PC-3 (cell line): ENCODE measurements around the gene YWHAQ. TPM values are rescaled to one million over a fixed set of nuclear protein-coding genes. Genes with fewer than 3 reads are reported as not detected.
A peak's percentile ranks its signal among the peaks of the same experiment; 100 is the strongest.
"Not testable (repeated sequence)": the region's sequence is repeated elsewhere in the genome, so short reads cannot be mapped to it uniquely, and the experiment has no call there.

Experiments
- ATAC-seq: fragments of 200-7000 bp; cut with Tn5 transposase; 2 replicates; pipeline ENCODE4 v1.9.1; 2020; ENCODE audit warnings: mild to moderate bottlenecking, moderate library complexity
- BruUV-seq: library from RNA; stranded (reverse); fragments of 400-500 nt; replicated peaks from 2 replicates; lab custom pipeline; 2021; lab: Mats Ljungman, UMichigan
- CTCF ChIA-PET: fragments of 300-600 bp; sonication (Branson Sonifier 250); formaldehyde crosslinking; loops from one replicate; lab custom pipeline; 2022; ENCODE audit warnings: antibody characterized with exemption; lab: Charles Lee
- POLR2A ChIA-PET: fragments of 300-600 bp; sonication (Branson Sonifier 250); formaldehyde crosslinking; loops from one replicate; lab custom pipeline; 2022; ENCODE audit warnings: antibody characterized with exemption; ENCODE audit not compliant: unreplicated experiment; lab: Charles Lee
- DNase-seq: peaks from one replicate; pipeline ENCODE4 v3.0.0-alpha.2; 2015
- H2AFZ ChIP-seq: fragments of 300-600 bp; sonication (generic); 2 replicates; pipeline ENCODE4 v1.6.0; 2016; ENCODE audit warnings: antibody characterized with exemption, low read length
- H3F3A ChIP-seq: fragments of 300-600 bp; sonication (generic); one replicate; pipeline ENCODE4 v1.6.0; 2017; ENCODE audit warnings: antibody characterized with exemption, low read length, control low read depth, mild to moderate bottlenecking; ENCODE audit not compliant: unreplicated experiment
- H3K27ac ChIP-seq: fragments of 300-600 bp; sonication (generic); 2 replicates; pipeline ENCODE4 v1.5.1; 2016; ENCODE audit warnings: mild to moderate bottlenecking, low read length
- H3K27me3 ChIP-seq: fragments of 300-600 bp; sonication (generic); 2 replicates; pipeline ENCODE4 v1.6.1; 2016; ENCODE audit warnings: low read length, mixed read lengths
- H3K36me3 ChIP-seq: fragments of 300-600 bp; sonication (generic); 2 replicates; pipeline ENCODE4 v1.6.1; 2016; ENCODE audit warnings: low read depth, mixed run types, low read length, mixed read lengths
- H3K4me1 ChIP-seq: fragments of 300-600 bp; sonication (generic); 2 replicates; pipeline ENCODE4 v1.5.1; 2016; ENCODE audit warnings: low read length; ENCODE audit not compliant: insufficient read depth
- H3K4me2 ChIP-seq: fragments of 300-600 bp; sonication (generic); 2 replicates; pipeline ENCODE4 v1.6.0; 2016; ENCODE audit warnings: low read length
- H3K4me3 ChIP-seq: fragments of 300-600 bp; sonication (generic); 2 replicates; pipeline ENCODE4 v1.5.1; 2016; ENCODE audit warnings: mild to moderate bottlenecking, low read length, mixed read lengths
- H3K79me2 ChIP-seq: fragments of 300-600 bp; sonication (generic); 2 replicates; pipeline ENCODE4 v1.6.1; 2017; ENCODE audit warnings: low read length, mixed read lengths
- H3K9ac ChIP-seq: fragments of 300-600 bp; sonication (generic); 2 replicates; pipeline ENCODE4 v1.6.0; 2016; ENCODE audit warnings: mild to moderate bottlenecking, low read length
- H3K9me2 ChIP-seq: fragments of 300-600 bp; sonication (generic); replicated peaks from 2 replicates; pipeline ENCODE4 v1.6.1; 2016; ENCODE audit warnings: mixed run types, low read length, mixed read lengths
- H3K9me3 ChIP-seq: fragments of 300-600 bp; sonication (generic); 2 replicates; pipeline ENCODE4 v1.6.1; 2016; ENCODE audit warnings: low read length, mixed read lengths
- H4K20me1 ChIP-seq: fragments of 300-600 bp; sonication (generic); 2 replicates; pipeline ENCODE4 v1.6.1; 2016; ENCODE audit warnings: low read length, mixed read lengths
- EZH2 ChIP-seq: fragments of 300-600 bp; sonication (generic); IDR thresholded peaks from one replicate; pipeline ENCODE4 v1.6.1; 2017; ENCODE audit warnings: antibody characterized with exemption, mild to moderate bottlenecking, low read length; ENCODE audit not compliant: unreplicated experiment
- EZH2phosphoT487 ChIP-seq: fragments of 300-600 bp; sonication (generic); IDR thresholded peaks from 2 replicates; pipeline ENCODE4 v1.6.1; 2018; ENCODE audit warnings: mild to moderate bottlenecking, antibody characterized with exemption, low read length, borderline replicate concordance
- intact Hi-C: fragments of 100-400 bp; cut with micrococcal nuclease; formaldehyde crosslinking; loops from 2 replicates; pipeline ENCODE4 v1.9.0; 2023
- total RNA-seq: library from RNA; depleted of rRNA; stranded (reverse); fragments of >200 nt; gene quantifications from 2 replicates; pipeline ENCODE4 v1.2.3, GENCODE V29; 2014
- TF ChIP-seq, protein P1 (sequence below): fragments of 300-600 bp; sonication (generic); conservative IDR thresholded peaks from 2 replicates; pipeline ENCODE4 v1.5.1; 2017; ENCODE audit warnings: antibody characterized with exemption, low read depth, mild to moderate bottlenecking, low read length

The YWHAQ gene
- total RNA-seq, 1 experiment from 2014 or later = 377 TPM

GRCh38 chr2:9613291-9613690, 17.5 kb downstream of the YWHAQ start:
- Histone ChIP-seq H3K9me3 (no peaks in the 10 kb centered on the region), H3K79me2 (peaks cover 100% of the 10 kb centered on the region), H3K36me3 (peaks cover 27% of the 10 kb centered on the region), H3K27me3 (no peaks in the 10 kb centered on the region), H3K4me3 (no peak overlapping the region), H3F3A (peaks cover 4% of the 10 kb centered on the region), H3K4me1 (peaks cover 23% of the 10 kb centered on the region), H3K4me2 (no peak overlapping the region), H4K20me1 (peaks cover 92% of the 10 kb centered on the region), H2AFZ (no peak overlapping the region), H3K9me2 (no peaks in the 10 kb centered on the region), H3K9ac (no peak overlapping the region), H3K27ac (no peak overlapping the region)
- no peak; the same call in 1 of the 2 replicates for ATAC-seq
- intact Hi-C loops = no loop called here
- TF ChIP-seq, protein P1, sequence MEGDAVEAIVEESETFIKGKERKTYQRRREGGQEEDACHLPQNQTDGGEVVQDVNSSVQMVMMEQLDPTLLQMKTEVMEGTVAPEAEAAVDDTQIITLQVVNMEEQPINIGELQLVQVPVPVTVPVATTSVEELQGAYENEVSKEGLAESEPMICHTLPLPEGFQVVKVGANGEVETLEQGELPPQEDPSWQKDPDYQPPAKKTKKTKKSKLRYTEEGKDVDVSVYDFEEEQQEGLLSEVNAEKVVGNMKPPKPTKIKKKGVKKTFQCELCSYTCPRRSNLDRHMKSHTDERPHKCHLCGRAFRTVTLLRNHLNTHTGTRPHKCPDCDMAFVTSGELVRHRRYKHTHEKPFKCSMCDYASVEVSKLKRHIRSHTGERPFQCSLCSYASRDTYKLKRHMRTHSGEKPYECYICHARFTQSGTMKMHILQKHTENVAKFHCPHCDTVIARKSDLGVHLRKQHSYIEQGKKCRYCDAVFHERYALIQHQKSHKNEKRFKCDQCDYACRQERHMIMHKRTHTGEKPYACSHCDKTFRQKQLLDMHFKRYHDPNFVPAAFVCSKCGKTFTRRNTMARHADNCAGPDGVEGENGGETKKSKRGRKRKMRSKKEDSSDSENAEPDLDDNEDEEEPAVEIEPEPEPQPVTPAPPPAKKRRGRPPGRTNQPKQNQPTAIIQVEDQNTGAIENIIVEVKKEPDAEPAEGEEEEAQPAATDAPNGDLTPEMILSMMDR = no peak
- TF ChIP-seq EZH2phosphoT487 = no peak
- no peak for TF ChIP-seq EZH2
- POLR2A ChIA-PET = interaction anchor here (0.6 kb wide), 1 partner anchor 169 kb away, joined by 4 read pairs; no protein-coding TSS in a partner anchor
- CTCF ChIA-PET = no interaction called here
- no TSS peak for BruUV-seq
- DNase-seq = peak; percentile 43

DNA sequence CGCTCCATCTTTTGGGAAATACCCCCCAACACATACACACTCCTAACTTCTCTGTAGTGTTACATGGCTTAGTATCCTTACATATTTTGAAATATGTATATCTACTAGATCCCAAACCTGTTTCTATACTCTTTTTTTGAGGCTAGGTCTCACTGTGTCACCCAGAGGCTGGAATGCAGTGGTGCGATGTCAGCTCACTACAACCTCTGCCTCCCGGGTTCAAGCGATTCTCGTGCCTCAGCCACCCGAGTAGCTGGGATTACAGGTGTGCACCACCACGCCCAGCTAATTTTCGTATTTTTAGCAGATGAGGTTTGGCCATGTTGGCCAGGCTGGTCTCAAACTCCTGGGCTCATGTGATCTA, 19.3 kb downstream of the YWHAQ start:
- H3K9me3 ChIP-seq, ATAC-seq, CTCF ChIA-PET, H3K27ac ChIP-seq, H3F3A ChIP-seq, H3K9ac ChIP-seq, H3K4me3 ChIP-seq, H3K4me2 ChIP-seq, H3K9me2 ChIP-seq, intact Hi-C loops, H3K27me3 ChIP-seq, DNase-seq, BruUV-seq, H2AFZ ChIP-seq: not testable (repeated sequence)
- Histone ChIP-seq H3K4me1 (peaks cover 32% of the 10 kb centered on the region), H3K79me2 (peaks cover 100% of the 10 kb centered on the region), H4K20me1 (peaks cover 92% of the 10 kb centered on the region), H3K36me3 (peaks cover 19% of the 10 kb centered on the region)
- POLR2A ChIA-PET = interaction anchor here (0.6 kb wide), 2 partner anchors 10 to 64 kb away, joined by 3 to 4 read pairs; no protein-coding TSS in a partner anchor

DNA sequence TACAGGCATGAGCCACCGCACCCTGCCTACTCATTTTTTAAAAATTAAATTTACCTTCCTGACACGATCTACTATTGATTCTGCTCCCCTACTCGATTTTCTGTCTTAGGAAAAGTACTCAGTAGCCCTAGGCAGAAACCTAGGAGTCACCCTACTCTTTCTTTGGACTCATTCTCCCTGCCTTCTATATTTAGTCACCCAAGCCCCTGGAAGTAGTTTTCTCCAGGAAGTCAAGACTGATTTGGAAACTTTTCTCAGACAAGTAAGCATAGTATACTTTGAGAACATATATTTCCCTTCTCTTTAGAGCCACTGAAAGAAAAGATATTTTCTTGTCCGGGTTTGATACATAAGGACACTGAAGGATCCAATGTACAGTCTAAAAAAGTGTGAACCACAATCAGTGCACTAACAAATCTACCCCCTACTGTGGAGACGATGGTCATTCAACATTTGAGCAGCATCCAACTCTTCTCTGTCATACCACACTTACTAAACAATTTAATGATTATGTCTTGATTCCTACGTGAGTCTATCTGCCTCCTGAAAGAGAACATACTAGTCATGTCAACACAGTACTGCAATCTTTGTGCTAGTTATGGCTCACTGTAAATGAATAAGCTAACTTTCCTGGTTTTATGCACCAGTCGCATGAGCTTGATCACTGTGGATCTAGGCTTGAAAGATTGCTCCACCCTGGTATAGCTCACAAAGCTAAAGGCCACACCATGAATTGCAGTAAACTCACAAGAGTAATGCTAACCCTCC, 19.8 kb downstream of the YWHAQ start:
- no peaks in the 10 kb centered on the region for H3K9me2 ChIP-seq
- intact Hi-C loops = no loop called here
- H3K9me3 ChIP-seq = no peaks in the 10 kb centered on the region
- no peak overlapping the region for H3K9ac ChIP-seq
- peaks cover 90% of the 10 kb centered on the region for H4K20me1 ChIP-seq
- H3F3A ChIP-seq = peaks cover 4% of the 10 kb centered on the region
- no peak overlapping the region for H3K27ac ChIP-seq
- H3K4me1 ChIP-seq = peaks cover 32% of the 10 kb centered on the region
- ChIA-PET POLR2A (interaction anchor here (0.6 kb wide), 2 partner anchors 10 to 63 kb away, joined by 3 to 4 read pairs; no protein-coding TSS in a partner anchor), CTCF (no interaction called here)
- BruUV-seq = no TSS peak
- no peak overlapping the region for H3K4me2 ChIP-seq
- DNase-seq (no peak), ATAC-seq (no peak)
- TF ChIP-seq EZH2phosphoT487 = no peak
- TF ChIP-seq EZH2 = no peak
- TF ChIP-seq, protein P1 = no peak
- H3K79me2 ChIP-seq = peaks cover 100% of the 10 kb centered on the region
- no peak overlapping the region for H3K4me3 ChIP-seq
- no peaks in the 10 kb centered on the region for H3K27me3 ChIP-seq
- H2AFZ ChIP-seq = no peak overlapping the region
- H3K36me3 ChIP-seq = peaks cover 18% of the 10 kb centered on the region

- not testable (repeated sequence) for H2AFZ ChIP-seq, H3K27me3 ChIP-seq, H3K9me3 ChIP-seq, H3K9me2 ChIP-seq, BruUV-seq, H3F3A ChIP-seq
- peak overlapping the region; percentile 56 for H3K4me3 ChIP-seq
- peak overlapping the region; percentile 26; the same call in 1 of the 2 replicates for H3K9ac ChIP-seq
- ChIA-PET POLR2A (interaction anchor here (0.6 kb wide), 1 partner anchor 173 kb away, joined by 3 read pairs; no protein-coding TSS in a partner anchor), CTCF (interaction anchor here (0.8 kb wide), 1 partner anchor 30 kb away, joined by 3 read pairs; no protein-coding TSS in a partner anchor)
- intact Hi-C loops = loop anchor here (2.0 to 5.0 kb wide), 2 partner anchors 20 to 51 kb away; partner anchors contain the start of gene ADAM17
- H4K20me1 ChIP-seq = peaks cover 77% of the 10 kb centered on the region
- peak overlapping the region; percentile 81 for H3K4me2 ChIP-seq
- peaks cover 21% of the 10 kb centered on the region for H3K36me3 ChIP-seq
- H3K79me2 ChIP-seq = peaks cover 100% of the 10 kb centered on the region
- DNase-seq (peak; percentile 31), ATAC-seq (peak; percentile 77)
- H3K27ac ChIP-seq = peak overlapping the region; percentile 81
- peaks cover 27% of the 10 kb centered on the region for H3K4me1 ChIP-seq
These were observed 22.3 kb downstream of the YWHAQ start for GRCh38 chr2:9608491-9608890.
